Breast epithelium (tissue), 3 donors: ENCODE data around the gene SNCAIP.

ENCODE experiments used
- POLR2A ChIP-seq: fragments of 450-650 bp; IDR thresholded peaks from one replicate; pipeline ENCODE4 v1.6.1; 2016; ENCODE audit warnings: antibody characterized with exemption, mild to moderate bottlenecking, moderate library complexity
- POLR2AphosphoS5 ChIP-seq, 3 donors: sonication (generic); formaldehyde crosslinking; IDR thresholded peaks; one replicate each; pipeline ENCODE4 v1.6.1; 2017; ENCODE audit warnings: antibody characterized with exemption in 3 of 3
- TF ChIP-seq, protein P1 (sequence below), 3 donors: fragments of 450-650 bp; IDR thresholded peaks; one replicate each; pipeline ENCODE4 v1.5.1; 2016 to 2017; ENCODE audit warnings: antibody characterized with exemption in 3 of 3, mild to moderate bottlenecking in 3 of 3, moderate library complexity in 3 of 3

DNA sequence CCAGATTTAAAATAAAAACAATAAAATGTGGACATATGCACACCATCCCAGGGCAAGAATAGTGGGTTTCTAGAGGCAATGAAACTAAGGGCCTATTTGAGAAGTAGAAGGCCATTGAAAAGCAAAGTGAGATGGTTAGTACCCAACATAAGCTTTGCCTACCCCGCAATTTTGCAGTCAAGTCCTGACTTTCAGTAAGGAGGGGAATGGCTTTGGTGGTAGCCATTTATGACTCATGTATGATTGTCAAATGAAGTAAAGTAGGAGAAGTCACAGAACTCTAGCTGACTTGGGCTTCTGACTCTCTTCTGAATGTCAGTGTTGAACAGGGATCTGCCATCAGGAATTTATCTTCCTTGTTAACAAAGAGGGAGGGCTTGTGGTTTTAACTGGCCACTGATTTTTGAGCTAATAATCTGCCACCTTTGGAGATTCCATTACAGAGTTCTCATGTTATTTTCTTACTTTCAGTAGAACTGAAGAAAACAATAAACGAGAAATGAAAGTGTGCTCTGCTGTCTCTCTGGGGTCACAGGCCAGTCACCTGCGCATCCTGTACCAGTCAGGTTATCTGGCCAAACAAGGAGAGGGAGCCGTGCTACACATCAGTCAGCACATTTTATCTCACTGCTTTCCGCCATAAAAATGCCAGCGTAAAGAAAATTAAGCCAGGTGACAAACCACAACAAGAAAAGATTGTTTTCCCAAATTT, 14.3 kb upstream of the SNCAIP start:
- TF ChIP-seq, protein P1, sequence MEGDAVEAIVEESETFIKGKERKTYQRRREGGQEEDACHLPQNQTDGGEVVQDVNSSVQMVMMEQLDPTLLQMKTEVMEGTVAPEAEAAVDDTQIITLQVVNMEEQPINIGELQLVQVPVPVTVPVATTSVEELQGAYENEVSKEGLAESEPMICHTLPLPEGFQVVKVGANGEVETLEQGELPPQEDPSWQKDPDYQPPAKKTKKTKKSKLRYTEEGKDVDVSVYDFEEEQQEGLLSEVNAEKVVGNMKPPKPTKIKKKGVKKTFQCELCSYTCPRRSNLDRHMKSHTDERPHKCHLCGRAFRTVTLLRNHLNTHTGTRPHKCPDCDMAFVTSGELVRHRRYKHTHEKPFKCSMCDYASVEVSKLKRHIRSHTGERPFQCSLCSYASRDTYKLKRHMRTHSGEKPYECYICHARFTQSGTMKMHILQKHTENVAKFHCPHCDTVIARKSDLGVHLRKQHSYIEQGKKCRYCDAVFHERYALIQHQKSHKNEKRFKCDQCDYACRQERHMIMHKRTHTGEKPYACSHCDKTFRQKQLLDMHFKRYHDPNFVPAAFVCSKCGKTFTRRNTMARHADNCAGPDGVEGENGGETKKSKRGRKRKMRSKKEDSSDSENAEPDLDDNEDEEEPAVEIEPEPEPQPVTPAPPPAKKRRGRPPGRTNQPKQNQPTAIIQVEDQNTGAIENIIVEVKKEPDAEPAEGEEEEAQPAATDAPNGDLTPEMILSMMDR (IDR thresholded peaks at IDR 0.05), result no peak
- TF ChIP-seq POLR2A (no peak), POLR2AphosphoS5 (IDR thresholded peaks at IDR 0.05) (no peak)
